ENCODE results near the gene SCAMP5. TPM values are rescaled to one million over a fixed set of nuclear protein-coding genes. Genes with fewer than 3 reads are reported as not detected.

The SCAMP5 gene
- total RNA-seq, 1 experiment from 2014 or later = 70.1 TPM

- no peaks in the 10 kb centered on the region for H3K27me3 Mint-ChIP-seq (ENCODE audit: low read depth)
- POLR2A ChIA-PET = no interaction called here
- H3K27ac Mint-ChIP-seq = no peak overlapping the region
- no peaks in the 10 kb centered on the region for H3K9me3 Mint-ChIP-seq
- H3K4me3 Mint-ChIP-seq = no peak overlapping the region
- ATAC-seq (no peak), DNase-seq (ENCODE audit: low spot score) (no peak)
- peaks cover 7% of the 10 kb centered on the region for H3K4me1 Mint-ChIP-seq
- no peaks in the 10 kb centered on the region for H3K36me3 Mint-ChIP-seq
- CTCF ChIA-PET = no interaction called here
- TF ChIP-seq RORB (CRISPR knock-in tag; IDR thresholded peaks at IDR 0.05) = no peak
- TF ChIP-seq, protein P1, sequence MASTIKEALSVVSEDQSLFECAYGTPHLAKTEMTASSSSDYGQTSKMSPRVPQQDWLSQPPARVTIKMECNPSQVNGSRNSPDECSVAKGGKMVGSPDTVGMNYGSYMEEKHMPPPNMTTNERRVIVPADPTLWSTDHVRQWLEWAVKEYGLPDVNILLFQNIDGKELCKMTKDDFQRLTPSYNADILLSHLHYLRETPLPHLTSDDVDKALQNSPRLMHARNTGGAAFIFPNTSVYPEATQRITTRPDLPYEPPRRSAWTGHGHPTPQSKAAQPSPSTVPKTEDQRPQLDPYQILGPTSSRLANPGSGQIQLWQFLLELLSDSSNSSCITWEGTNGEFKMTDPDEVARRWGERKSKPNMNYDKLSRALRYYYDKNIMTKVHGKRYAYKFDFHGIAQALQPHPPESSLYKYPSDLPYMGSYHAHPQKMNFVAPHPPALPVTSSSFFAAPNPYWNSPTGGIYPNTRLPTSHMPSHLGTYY (CRISPR knock-in tag; IDR thresholded peaks at IDR 0.05) = no peak
- TF ChIP-seq AFF4 (CRISPR knock-in tag; IDR thresholded peaks at IDR 0.05; ENCODE audit: borderline replicate concordance) = no peak
- TF ChIP-seq HMGXB4 (CRISPR knock-in tag; IDR thresholded peaks at IDR 0.05) = no peak
- TF ChIP-seq STAT6 (CRISPR knock-in tag; conservative IDR thresholded peaks at IDR 0.05; ENCODE audit: low read depth) = no peak
Measured at GRCh38 chr15:75059607-75060006, 64.2 kb downstream of the SCAMP5 start.

- Mint-ChIP-seq H3K9me3 (peaks cover under 1% of the 10 kb centered on the region), H3K27me3 (ENCODE audit: low read depth) (peaks cover under 1% of the 10 kb centered on the region; the same call in 1 of the 2 replicates), H3K27ac (no peak overlapping the region), H3K4me3 (no peak overlapping the region), H3K36me3 (peaks cover under 1% of the 10 kb centered on the region), H3K4me1 (peaks cover 19% of the 10 kb centered on the region)
- POLR2A ChIA-PET = no interaction called here
- ATAC-seq (no peak), DNase-seq (ENCODE audit: low spot score) (no peak)
- CTCF ChIA-PET = interaction anchor here (0.9 kb wide), 1 partner anchor 140 kb away, joined by 3 read pairs; the partner anchor contains the start of gene C15orf39
- no peak for TF ChIP-seq OVOL2 (CRISPR knock-in tag; IDR thresholded peaks at IDR 0.05; ENCODE audit: borderline replicate concordance)
- TF ChIP-seq, protein P2, sequence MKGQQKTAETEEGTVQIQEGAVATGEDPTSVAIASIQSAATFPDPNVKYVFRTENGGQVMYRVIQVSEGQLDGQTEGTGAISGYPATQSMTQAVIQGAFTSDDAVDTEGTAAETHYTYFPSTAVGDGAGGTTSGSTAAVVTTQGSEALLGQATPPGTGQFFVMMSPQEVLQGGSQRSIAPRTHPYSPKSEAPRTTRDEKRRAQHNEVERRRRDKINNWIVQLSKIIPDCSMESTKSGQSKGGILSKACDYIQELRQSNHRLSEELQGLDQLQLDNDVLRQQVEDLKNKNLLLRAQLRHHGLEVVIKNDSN (CRISPR knock-in tag; IDR thresholded peaks at IDR 0.05) = no peak
- TF ChIP-seq RELA (CRISPR knock-in tag; IDR thresholded peaks at IDR 0.05; ENCODE audit: borderline replicate concordance) = no peak
- TF ChIP-seq SMAD3 (CRISPR knock-in tag; IDR thresholded peaks at IDR 0.05; ENCODE audit: borderline replicate concordance) = no peak
- TF ChIP-seq FOXJ3 (CRISPR knock-in tag; IDR thresholded peaks at IDR 0.05; ENCODE audit: borderline replicate concordance) = no peak
- no peak for TF ChIP-seq ZBTB21 (CRISPR knock-in tag; IDR thresholded peaks at IDR 0.05; ENCODE audit: borderline replicate concordance)
- TF ChIP-seq ELF4 (CRISPR knock-in tag; IDR thresholded peaks at IDR 0.05; ENCODE audit: low read depth) = no peak
- TF ChIP-seq RORB (CRISPR knock-in tag; IDR thresholded peaks at IDR 0.05) = no peak
- no peak for TF ChIP-seq ZNF423 (CRISPR knock-in tag; IDR thresholded peaks at IDR 0.05)
- TF ChIP-seq, protein P3, sequence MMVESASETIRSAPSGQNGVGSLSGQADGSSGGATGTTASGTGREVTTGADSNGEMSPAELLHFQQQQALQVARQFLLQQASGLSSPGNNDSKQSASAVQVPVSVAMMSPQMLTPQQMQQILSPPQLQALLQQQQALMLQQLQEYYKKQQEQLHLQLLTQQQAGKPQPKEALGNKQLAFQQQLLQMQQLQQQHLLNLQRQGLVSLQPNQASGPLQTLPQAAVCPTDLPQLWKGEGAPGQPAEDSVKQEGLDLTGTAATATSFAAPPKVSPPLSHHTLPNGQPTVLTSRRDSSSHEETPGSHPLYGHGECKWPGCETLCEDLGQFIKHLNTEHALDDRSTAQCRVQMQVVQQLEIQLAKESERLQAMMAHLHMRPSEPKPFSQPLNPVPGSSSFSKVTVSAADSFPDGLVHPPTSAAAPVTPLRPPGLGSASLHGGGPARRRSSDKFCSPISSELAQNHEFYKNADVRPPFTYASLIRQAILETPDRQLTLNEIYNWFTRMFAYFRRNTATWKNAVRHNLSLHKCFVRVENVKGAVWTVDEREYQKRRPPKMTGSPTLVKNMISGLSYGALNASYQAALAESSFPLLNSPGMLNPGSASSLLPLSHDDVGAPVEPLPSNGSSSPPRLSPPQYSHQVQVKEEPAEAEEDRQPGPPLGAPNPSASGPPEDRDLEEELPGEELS (CRISPR knock-in tag; IDR thresholded peaks at IDR 0.05) = no peak
- no peak for TF ChIP-seq GRHL2 (CRISPR knock-in tag; IDR thresholded peaks at IDR 0.05; ENCODE audit: insufficient replicate concordance, severe bottlenecking)
- TF ChIP-seq, protein P4, sequence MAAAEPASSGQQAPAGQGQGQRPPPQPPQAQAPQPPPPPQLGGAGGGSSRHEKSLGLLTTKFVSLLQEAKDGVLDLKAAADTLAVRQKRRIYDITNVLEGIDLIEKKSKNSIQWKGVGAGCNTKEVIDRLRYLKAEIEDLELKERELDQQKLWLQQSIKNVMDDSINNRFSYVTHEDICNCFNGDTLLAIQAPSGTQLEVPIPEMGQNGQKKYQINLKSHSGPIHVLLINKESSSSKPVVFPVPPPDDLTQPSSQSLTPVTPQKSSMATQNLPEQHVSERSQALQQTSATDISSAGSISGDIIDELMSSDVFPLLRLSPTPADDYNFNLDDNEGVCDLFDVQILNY (CRISPR knock-in tag; IDR thresholded peaks at IDR 0.05) = no peak
- TF ChIP-seq AFF4 (CRISPR knock-in tag; IDR thresholded peaks at IDR 0.05; ENCODE audit: borderline replicate concordance) = no peak
Measured at GRCh38 chr15:75061272-75061671, 65.9 kb downstream of the SCAMP5 start.

Data from WTC11 (cell line).